CD4-positive, alpha-beta T cell treated with Interleukin-15 for 1 hour (primary cell): ENCODE results near the gene BTBD9.

Experiments used
- DNase-seq: peaks from one replicate; pipeline ENCODE4 v3.0.0-alpha.2; 2020

Gene BTBD9

GRCh38 chr6:38153798-38154345 lies 485.9 kb downstream of the BTBD9 start:
- no peak for DNase-seq

GRCh38 chr6:38153076-38153797 lies 486.5 kb downstream of the BTBD9 start:
- DNase-seq: no peak

GRCh38 chr6:38152620-38153019 lies 487.1 kb downstream of the BTBD9 start:
- DNase-seq: no peak

GRCh38 chr6:38151580-38152500 lies 487.9 kb downstream of the BTBD9 start:
- DNase-seq: no peak

- no peak for DNase-seq
Measured at GRCh38 chr6:38150681-38151296, 488.9 kb downstream of the BTBD9 start.

GRCh38 chr6:38150021-38150420 lies 489.7 kb downstream of the BTBD9 start:
- DNase-seq: no peak

- no peak for DNase-seq
Measured at GRCh38 chr6:38149531-38149930, 490.2 kb downstream of the BTBD9 start.

GRCh38 chr6:38148606-38149005 lies 491.1 kb downstream of the BTBD9 start:
- no peak for DNase-seq

GRCh38 chr6:38146734-38147027 lies 493.0 kb downstream of the BTBD9 start:
- no peak for DNase-seq

GRCh38 chr6:38146021-38146733 lies 493.6 kb downstream of the BTBD9 start:
- no peak for DNase-seq

- DNase-seq: no peak
Measured at GRCh38 chr6:38144365-38144945, 495.3 kb downstream of the BTBD9 start.

GRCh38 chr6:38143191-38144150 lies 496.3 kb downstream of the BTBD9 start:
- DNase-seq: no peak

- DNase-seq: no peak
Measured at GRCh38 chr6:38142178-38142902, 497.4 kb downstream of the BTBD9 start.

GRCh38 chr6:38141716-38142115 lies 498.0 kb downstream of the BTBD9 start:
- DNase-seq: no peak

GRCh38 chr6:38141085-38141484 lies 498.6 kb downstream of the BTBD9 start:
- DNase-seq: no peak

GRCh38 chr6:38138374-38138773 lies 501.4 kb downstream of the BTBD9 start:
- no peak for DNase-seq

GRCh38 chr6:38137608-38138265 lies 502.0 kb downstream of the BTBD9 start:
- no peak for DNase-seq

GRCh38 chr6:38136547-38136946 lies 503.2 kb downstream of the BTBD9 start:
- no peak for DNase-seq

- no peak for DNase-seq
Measured at GRCh38 chr6:38134704-38135088, 505.0 kb downstream of the BTBD9 start.
